Measurements from ENCODE around the gene TRANK1.

Gene TRANK1

GRCh38 chr3:36957862-36958686, 13.2 kb upstream of the TRANK1 start:
- TF ChIP-seq EZH2phosphoT487 (IDR thresholded peaks at IDR 0.05; ENCODE audit: low read length) = no peak
- no peak for TF ChIP-seq CTCF (IDR thresholded peaks at IDR 0.05; ENCODE audit: low read length)
- TF ChIP-seq EZH2 (optimal IDR thresholded peaks at IDR 0.05; ENCODE audit: low read depth, low read length) = no peak
- no peaks in the 10 kb centered on the region for H3K4me1 ChIP-seq (ENCODE audit: low read length)
- no peaks in the 10 kb centered on the region for H4K20me1 ChIP-seq (ENCODE audit: insufficient read depth, low read length)
- H3K9me2 ChIP-seq (replicated peaks; ENCODE audit: insufficient read depth, low read length) = no peaks in the 10 kb centered on the region
- H3K4me3 ChIP-seq (ENCODE audit: low read length) = no peak overlapping the region
- no peak overlapping the region for H3K4me2 ChIP-seq (ENCODE audit: low read depth, low read length)
- H3K79me2 ChIP-seq (ENCODE audit: low read length) = no peaks in the 10 kb centered on the region
- H3K36me3 ChIP-seq (replicated peaks; ENCODE audit: insufficient read depth, low read length) = no peaks in the 10 kb centered on the region
- no peak overlapping the region for H3K27ac ChIP-seq (ENCODE audit: low read length)
- no peaks in the 10 kb centered on the region for H3K27me3 ChIP-seq (replicated peaks; ENCODE audit: insufficient read depth, low read length)
- H3K9me3 ChIP-seq (replicated peaks; ENCODE audit: insufficient read depth, low read length) = no peaks in the 10 kb centered on the region
- no peak for DNase-seq
- H2AFZ ChIP-seq (ENCODE audit: low read length) = no peak overlapping the region
- no peaks in the 10 kb centered on the region for H3F3A ChIP-seq (ENCODE audit: insufficient read depth, low read length)
- no peak overlapping the region for H3K9ac ChIP-seq (ENCODE audit: low read length)

- Histone ChIP-seq H3K4me1 (ENCODE audit: low read length) (no peaks in the 10 kb centered on the region), H2AFZ (ENCODE audit: low read length) (no peak overlapping the region), H3K9me3 (replicated peaks; ENCODE audit: insufficient read depth, low read length) (no peaks in the 10 kb centered on the region), H3F3A (ENCODE audit: insufficient read depth, low read length) (no peaks in the 10 kb centered on the region), H3K4me2 (ENCODE audit: low read depth, low read length) (no peak overlapping the region), H3K36me3 (replicated peaks; ENCODE audit: insufficient read depth, low read length) (no peaks in the 10 kb centered on the region), H3K27me3 (replicated peaks; ENCODE audit: insufficient read depth, low read length) (no peaks in the 10 kb centered on the region), H3K9me2 (replicated peaks; ENCODE audit: insufficient read depth, low read length) (no peaks in the 10 kb centered on the region), H3K4me3 (ENCODE audit: low read length) (no peak overlapping the region), H3K9ac (ENCODE audit: low read length) (no peak overlapping the region), H4K20me1 (ENCODE audit: insufficient read depth, low read length) (no peaks in the 10 kb centered on the region), H3K27ac (ENCODE audit: low read length) (no peak overlapping the region), H3K79me2 (ENCODE audit: low read length) (no peaks in the 10 kb centered on the region)
- TF ChIP-seq EZH2phosphoT487 (IDR thresholded peaks at IDR 0.05; ENCODE audit: low read length) (no peak), EZH2 (optimal IDR thresholded peaks at IDR 0.05; ENCODE audit: low read depth, low read length) (no peak), CTCF (IDR thresholded peaks at IDR 0.05; ENCODE audit: low read length) (no peak)
- DNase-seq = no peak
Measured at GRCh38 chr3:36957063-36957462, 12.2 kb upstream of the TRANK1 start.

GRCh38 chr3:36956155-36956554, 11.3 kb upstream of the TRANK1 start:
- H3K36me3 ChIP-seq (replicated peaks; ENCODE audit: insufficient read depth, low read length) = no peaks in the 10 kb centered on the region
- no peak overlapping the region for H3K4me2 ChIP-seq (ENCODE audit: low read depth, low read length)
- no peaks in the 10 kb centered on the region for H4K20me1 ChIP-seq (ENCODE audit: insufficient read depth, low read length)
- H3K4me3 ChIP-seq (ENCODE audit: low read length) = no peak overlapping the region
- no peak overlapping the region for H3K9ac ChIP-seq (ENCODE audit: low read length)
- no peak overlapping the region for H3K27ac ChIP-seq (ENCODE audit: low read length)
- no peaks in the 10 kb centered on the region for H3K9me2 ChIP-seq (replicated peaks; ENCODE audit: insufficient read depth, low read length)
- no peak for DNase-seq
- H3K27me3 ChIP-seq (replicated peaks; ENCODE audit: insufficient read depth, low read length) = no peaks in the 10 kb centered on the region
- TF ChIP-seq CTCF (IDR thresholded peaks at IDR 0.05; ENCODE audit: low read length) (no peak), EZH2phosphoT487 (IDR thresholded peaks at IDR 0.05; ENCODE audit: low read length) (no peak)
- no peaks in the 10 kb centered on the region for H3F3A ChIP-seq (ENCODE audit: insufficient read depth, low read length)
- H3K9me3 ChIP-seq (replicated peaks; ENCODE audit: insufficient read depth, low read length) = no peaks in the 10 kb centered on the region
- H3K79me2 ChIP-seq (ENCODE audit: low read length) = no peaks in the 10 kb centered on the region
- no peak overlapping the region for H2AFZ ChIP-seq (ENCODE audit: low read length)
- no peaks in the 10 kb centered on the region for H3K4me1 ChIP-seq (ENCODE audit: low read length)

Data from MM.1S (cell line).